Activated gamma-delta T cell (primary cell): ENCODE measurements around the gene ADSL.
"Not testable (repeated sequence)": the region's sequence is repeated elsewhere in the genome, so short reads cannot be mapped to it uniquely, and the experiment has no call there.

Experiments
- DNase-seq: peaks from one replicate; lab custom pipeline; 2025; lab: John Stamatoyannopoulos, UW

ADSL gene

GRCh38 chr22:40368836-40369235 lies 22.5 kb downstream of the ADSL start:
- DNase-seq = no peak

- no peak for DNase-seq
Observed at GRCh38 chr22:40374567-40374966, 28.3 kb downstream of the ADSL start.

GRCh38 chr22:40376149-40376548 lies 29.8 kb downstream of the ADSL start:
- no peak for DNase-seq

- DNase-seq = no peak
Observed at GRCh38 chr22:40377931-40378330, 31.6 kb downstream of the ADSL start.

GRCh38 chr22:40378448-40378847 lies 32.1 kb downstream of the ADSL start:
- DNase-seq = not testable (repeated sequence)

- no peak for DNase-seq
Observed at GRCh38 chr22:40381461-40381860, 35.2 kb downstream of the ADSL start.

- DNase-seq = no peak
Observed at GRCh38 chr22:40383905-40384304, 37.6 kb downstream of the ADSL start.

- no peak for DNase-seq
Observed at GRCh38 chr22:40385036-40385782, 38.9 kb downstream of the ADSL start.

- no peak for DNase-seq
Observed at GRCh38 chr22:40387746-40388145, 41.4 kb downstream of the ADSL start.

GRCh38 chr22:40388231-40388630 lies 41.9 kb downstream of the ADSL start:
- no peak for DNase-seq

- no peak for DNase-seq
Observed at GRCh38 chr22:40391417-40391816, 45.1 kb downstream of the ADSL start.

- no peak for DNase-seq
Observed at GRCh38 chr22:40392618-40393017, 46.3 kb downstream of the ADSL start.

GRCh38 chr22:40394607-40395006 lies 48.3 kb downstream of the ADSL start:
- no peak for DNase-seq

GRCh38 chr22:40395607-40396006 lies 49.3 kb downstream of the ADSL start:
- DNase-seq = no peak

- DNase-seq = no peak
Observed at GRCh38 chr22:40396882-40397281, 50.6 kb downstream of the ADSL start.

GRCh38 chr22:40397396-40397795 lies 51.1 kb downstream of the ADSL start:
- DNase-seq = no peak

GRCh38 chr22:40399621-40400020 lies 53.3 kb downstream of the ADSL start:
- DNase-seq = no peak

- DNase-seq = no peak
Observed at GRCh38 chr22:40400159-40400558, 53.9 kb downstream of the ADSL start.

- DNase-seq = no peak
Observed at GRCh38 chr22:40401532-40401931, 55.2 kb downstream of the ADSL start.

- DNase-seq = no peak
Observed at GRCh38 chr22:40401981-40402406, 55.7 kb downstream of the ADSL start.

GRCh38 chr22:40403141-40403540 lies 56.8 kb downstream of the ADSL start:
- no peak for DNase-seq

GRCh38 chr22:40403651-40404050 lies 57.4 kb downstream of the ADSL start:
- DNase-seq = no peak

- DNase-seq = no peak
Observed at GRCh38 chr22:40404251-40405177, 58.2 kb downstream of the ADSL start.
